Sigmoid colon (tissue), 7 donors: ENCODE results near the gene MNAT1. TPM values are rescaled to one million over a fixed set of nuclear protein-coding genes. Genes with fewer than 3 reads are reported as not detected.

Source experiments
- DNase-seq: peaks from one replicate; pipeline ENCODE4 v3.0.0-alpha.2; 2019
- H3K27ac ChIP-seq, 4 donors: fragments of 200-600 bp; sonication (generic); one replicate each; pipeline ENCODE4 v1.5.1; 2016 to 2019; ENCODE audit warnings: mild to moderate bottlenecking in 1 of 4
- H3K27me3 ChIP-seq, 3 donors: fragments of 200-600 bp; sonication (generic); one replicate each; pipeline ENCODE4 v1.5.1; 2019; ENCODE audit warnings: mild to moderate bottlenecking in 1 of 3
- H3K36me3 ChIP-seq, 4 donors: fragments of 200-600 bp; sonication (generic); one replicate each; pipeline ENCODE4 v1.5.1; 2016 to 2019
- H3K4me1 ChIP-seq, 4 donors: fragments of 200-600 bp; sonication (generic); one replicate each; pipeline ENCODE4 v1.5.1; 2017 to 2019
- H3K4me3 ChIP-seq, 4 donors: fragments of 200-600 bp; sonication (generic); one replicate each; pipeline ENCODE4 v1.5.1; 2017 to 2019; ENCODE audit warnings: mild to moderate bottlenecking in 2 of 4, moderate library complexity in 1 of 4
- H3K9me3 ChIP-seq, 4 donors: fragments of 200-600 bp in 3 of 4; sonication (generic) in 3 of 4; one replicate each; pipeline versions ENCODE4 v1.5.1 to v1.6.1; 2013 to 2019
- EP300 ChIP-seq, 4 donors: sonication (generic); formaldehyde crosslinking; IDR thresholded peaks; one replicate each; pipeline ENCODE4 v1.6.1; 2017; ENCODE audit warnings: antibody characterized with exemption in 4 of 4
- POLR2A ChIP-seq, 2 donors: fragments of 450-650 bp; IDR thresholded peaks; one replicate each; pipeline ENCODE4 v1.6.1; 2016; ENCODE audit warnings: antibody characterized with exemption in 2 of 2, mild to moderate bottlenecking in 2 of 2, moderate library complexity in 2 of 2
- POLR2AphosphoS5 ChIP-seq, 4 donors: sonication (generic); formaldehyde crosslinking; IDR thresholded peaks; one replicate each; pipeline ENCODE4 v1.6.1; 2017; ENCODE audit warnings: antibody characterized with exemption in 4 of 4
- WGBS, 2 donors: extraction: QIAGEN DNeasy Blood & Tissue Kit; methylation state at CpG; one replicate each; pipeline ENCODE4 v1.1.7; 2013; 5-methylcytosine and 5-hydroxymethylcytosine counted together
- intact Hi-C: fragments of 100-400 bp; cut with DNase I; formaldehyde crosslinking; loops from one replicate; pipeline ENCODE4 v1.15.1; 2023
- polyA plus RNA-seq, 3 donors: library from polyadenylated mRNA; stranded (reverse); fragments of 200-250 nt; gene quantifications; one replicate each; pipeline ENCODE4 v1.2.3, GENCODE V29; 2013
- total RNA-seq, 4 donors: library from RNA; depleted of rRNA; stranded (reverse); fragments of >200 nt; gene quantifications; one replicate each; pipeline ENCODE4 v1.1.0, GENCODE V29; 2016
- TF ChIP-seq, protein P1 (sequence below), 4 experiments: fragments of 450-650 bp in 3 of 4; fragments of 200-600 bp in 1 of 4; IDR thresholded peaks; one replicate each; pipeline ENCODE4 v1.5.1; 2016 to 2019; ENCODE audit warnings: antibody characterized with exemption in 4 of 4, mild to moderate bottlenecking in 3 of 4, moderate library complexity in 2 of 4
- donor health status: healthy with polysubstance abuse.
- donor health status: Bipolar disorder and iron deficiency.
- donor health status: healthy.

Gene MNAT1
- total and polyA plus RNA-seq, 7 donors, result 9.5 to 65.0 (median 22.4) TPM

GRCh38 chr14:60805841-60806430 lies 71.4 kb downstream of the MNAT1 start:
- Histone ChIP-seq H3K36me3 (peaks cover 0 to 8% (median 0%) of the 10 kb centered on the region in 4 donors), H3K4me1 (no peaks in the 10 kb centered on the region), H3K9me3 (no peaks in the 10 kb centered on the region), H3K27me3 (no peaks in the 10 kb centered on the region), H3K27ac (no peak overlapping the region), H3K4me3 (no peak overlapping the region)
- no peak for DNase-seq
- intact Hi-C loops, result no loop called here
- 96 to 99% methylated on average over 1 of the region's 1 CpG for WGBS, 2 donors
- TF ChIP-seq POLR2A (IDR thresholded peaks at IDR 0.05) (no peak), POLR2AphosphoS5 (IDR thresholded peaks at IDR 0.05) (no peak), EP300 (IDR thresholded peaks at IDR 0.05) (no peak)
- TF ChIP-seq, protein P1, sequence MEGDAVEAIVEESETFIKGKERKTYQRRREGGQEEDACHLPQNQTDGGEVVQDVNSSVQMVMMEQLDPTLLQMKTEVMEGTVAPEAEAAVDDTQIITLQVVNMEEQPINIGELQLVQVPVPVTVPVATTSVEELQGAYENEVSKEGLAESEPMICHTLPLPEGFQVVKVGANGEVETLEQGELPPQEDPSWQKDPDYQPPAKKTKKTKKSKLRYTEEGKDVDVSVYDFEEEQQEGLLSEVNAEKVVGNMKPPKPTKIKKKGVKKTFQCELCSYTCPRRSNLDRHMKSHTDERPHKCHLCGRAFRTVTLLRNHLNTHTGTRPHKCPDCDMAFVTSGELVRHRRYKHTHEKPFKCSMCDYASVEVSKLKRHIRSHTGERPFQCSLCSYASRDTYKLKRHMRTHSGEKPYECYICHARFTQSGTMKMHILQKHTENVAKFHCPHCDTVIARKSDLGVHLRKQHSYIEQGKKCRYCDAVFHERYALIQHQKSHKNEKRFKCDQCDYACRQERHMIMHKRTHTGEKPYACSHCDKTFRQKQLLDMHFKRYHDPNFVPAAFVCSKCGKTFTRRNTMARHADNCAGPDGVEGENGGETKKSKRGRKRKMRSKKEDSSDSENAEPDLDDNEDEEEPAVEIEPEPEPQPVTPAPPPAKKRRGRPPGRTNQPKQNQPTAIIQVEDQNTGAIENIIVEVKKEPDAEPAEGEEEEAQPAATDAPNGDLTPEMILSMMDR (IDR thresholded peaks at IDR 0.05), result no peak

DNA sequence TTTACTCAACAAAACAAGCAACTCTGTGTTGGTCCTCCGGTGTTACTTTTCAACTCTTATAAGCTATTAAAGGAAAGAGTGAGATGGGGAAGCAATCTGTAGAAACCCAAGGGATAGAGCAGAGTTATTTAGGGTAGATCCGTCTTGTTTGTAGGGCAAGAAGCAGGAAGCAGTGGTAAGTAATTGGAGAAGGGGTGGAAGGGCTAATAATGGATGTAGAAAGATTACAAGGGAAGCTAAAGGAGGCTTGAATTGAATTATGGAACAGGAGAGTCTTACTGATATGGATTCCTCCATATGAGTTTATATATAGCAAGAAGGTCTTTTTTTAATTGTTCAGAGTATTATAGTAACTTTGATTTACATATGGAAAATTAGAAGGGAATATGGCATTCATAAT lies 72.7 kb downstream of the MNAT1 start:
- H3K27ac ChIP-seq, result no peak overlapping the region
- 94 to 97% methylated on average over 2 of the region's 2 CpGs for WGBS, 2 donors
- no peaks in the 10 kb centered on the region for H3K27me3 ChIP-seq
- peaks cover 0 to 18% (median 2%) of the 10 kb centered on the region in 4 donors for H3K36me3 ChIP-seq
- no peaks in the 10 kb centered on the region for H3K9me3 ChIP-seq
- intact Hi-C loops, result no loop called here
- no peak for TF ChIP-seq EP300 (IDR thresholded peaks at IDR 0.05)
- TF ChIP-seq POLR2A (IDR thresholded peaks at IDR 0.05), result no peak
- TF ChIP-seq, protein P1 (IDR thresholded peaks at IDR 0.05), result no peak
- TF ChIP-seq POLR2AphosphoS5 (IDR thresholded peaks at IDR 0.05), result no peak
- no peak overlapping the region for H3K4me3 ChIP-seq
- H3K4me1 ChIP-seq, result no peaks in the 10 kb centered on the region
- DNase-seq, result no peak

DNA sequence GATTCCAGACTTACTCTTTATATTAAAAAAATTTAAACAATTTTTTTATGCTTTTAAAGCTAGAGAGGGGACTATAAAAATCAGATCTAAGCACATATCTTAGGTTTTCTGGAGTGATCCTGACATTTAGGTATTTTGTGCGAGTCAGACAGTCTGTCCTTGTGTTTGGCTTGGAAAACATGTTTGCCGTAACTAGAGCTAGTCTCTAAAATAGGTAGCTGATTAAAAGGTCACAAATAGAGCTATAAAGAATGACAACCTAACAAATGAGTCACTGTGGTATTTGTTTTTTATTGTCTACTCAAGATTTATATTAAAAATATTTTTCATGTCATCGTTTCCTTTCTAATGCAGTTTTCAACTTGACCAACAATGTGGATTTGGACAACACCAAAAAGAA lies 73.4 kb downstream of the MNAT1 start:
- Histone ChIP-seq H3K4me1 (no peaks in the 10 kb centered on the region), H3K9me3 (no peaks in the 10 kb centered on the region), H3K27ac (no peak overlapping the region), H3K36me3 (peaks cover 0 to 25% (median 6%) of the 10 kb centered on the region in 4 donors), H3K27me3 (no peaks in the 10 kb centered on the region), H3K4me3 (no peak overlapping the region)
- TF ChIP-seq, protein P1 (IDR thresholded peaks at IDR 0.05), result no peak
- no peak for TF ChIP-seq POLR2A (IDR thresholded peaks at IDR 0.05)
- TF ChIP-seq EP300 (IDR thresholded peaks at IDR 0.05), result no peak
- TF ChIP-seq POLR2AphosphoS5 (IDR thresholded peaks at IDR 0.05), result no peak
- WGBS, 2 donors, result 97% methylated on average over 3 of the region's 3 CpGs
- DNase-seq, result no peak
- intact Hi-C loops, result no loop called here

GRCh38 chr14:60812987-60813386 lies 78.4 kb downstream of the MNAT1 start:
- no peak overlapping the region for H3K27ac ChIP-seq
- H3K9me3 ChIP-seq, result no peaks in the 10 kb centered on the region
- no peaks in the 10 kb centered on the region for H3K27me3 ChIP-seq
- intact Hi-C loops, result no loop called here
- H3K4me1 ChIP-seq, result no peaks in the 10 kb centered on the region
- DNase-seq, result no peak
- 95 to 96% methylated on average over 7 of the region's 7 CpGs for whole genome bisulfite sequencing, 2 donors
- H3K4me3 ChIP-seq, result no peak overlapping the region
- H3K36me3 ChIP-seq, result peaks cover 0 to 30% (median 7%) of the 10 kb centered on the region in 4 donors
- TF ChIP-seq POLR2AphosphoS5 (IDR thresholded peaks at IDR 0.05), result no peak
- TF ChIP-seq POLR2A (IDR thresholded peaks at IDR 0.05), result no peak
- TF ChIP-seq EP300 (IDR thresholded peaks at IDR 0.05), result no peak
- TF ChIP-seq, protein P1 (IDR thresholded peaks at IDR 0.05), result no peak

DNA sequence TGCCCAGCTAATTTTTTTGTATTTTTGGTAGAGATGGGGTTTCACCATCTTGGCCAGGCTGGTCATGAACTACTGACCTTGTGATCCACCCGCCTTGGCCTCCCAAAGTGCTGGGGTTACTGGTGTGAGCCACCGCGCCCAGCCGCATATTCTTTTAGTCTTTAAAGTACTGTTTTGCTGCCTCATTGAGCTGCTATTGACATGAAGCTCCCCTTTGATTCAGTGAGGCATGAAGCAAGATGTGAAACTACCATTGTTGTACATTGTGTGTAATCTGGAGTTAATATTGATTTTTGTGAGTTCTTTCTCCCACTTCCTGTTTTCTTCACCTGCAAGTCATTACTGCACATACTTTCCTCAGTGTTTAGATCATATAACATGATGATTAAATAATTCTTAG lies 80.8 kb downstream of the MNAT1 start:
- Histone ChIP-seq H3K9me3 (no peaks in the 10 kb centered on the region), H3K4me3 (no peak overlapping the region), H3K36me3 (peaks cover 0 to 21% (median 7%) of the 10 kb centered on the region in 4 donors), H3K27ac (no peak overlapping the region), H3K4me1 (no peaks in the 10 kb centered on the region), H3K27me3 (no peaks in the 10 kb centered on the region)
- WGBS, 2 donors, result 79 to 100% methylated on average over 4 of the region's 4 CpGs
- no peak for DNase-seq
- intact Hi-C loops, result no loop called here
- TF ChIP-seq POLR2AphosphoS5 (IDR thresholded peaks at IDR 0.05) (no peak), EP300 (IDR thresholded peaks at IDR 0.05) (no peak), POLR2A (IDR thresholded peaks at IDR 0.05) (no peak)
- TF ChIP-seq, protein P1 (IDR thresholded peaks at IDR 0.05), result no peak
